Muscle layer of duodenum (tissue), 2 donors: Measurements from ENCODE around the gene SFXN5.

ENCODE experiments used
- H3K27ac ChIP-seq: one replicate; pipeline ENCODE4 v1.7.0; 2013; ENCODE audit warnings: mild to moderate bottlenecking, low read length
- H3K27me3 ChIP-seq: one replicate; pipeline ENCODE4 v1.7.0; 2013; ENCODE audit warnings: low read depth, mild to moderate bottlenecking, control low read depth, low read length
- H3K36me3 ChIP-seq, 2 donors: one replicate each; pipeline ENCODE4 v1.7.0; 2013; ENCODE audit warnings: low read length in 2 of 2, control low read depth in 1 of 2, mild to moderate bottlenecking in 1 of 2; ENCODE audit not compliant: insufficient read depth in 2 of 2, control insufficient read depth in 1 of 2
- H3K4me1 ChIP-seq, 2 donors: one replicate each; pipeline ENCODE4 v1.7.0; 2013; ENCODE audit warnings: low read length in 2 of 2, mild to moderate bottlenecking in 2 of 2, control low read depth in 1 of 2, moderate library complexity in 1 of 2; ENCODE audit not compliant: insufficient read depth in 2 of 2, control insufficient read depth in 1 of 2
- H3K4me3 ChIP-seq, 2 donors: one replicate each; pipeline ENCODE4 v1.7.0; 2013; ENCODE audit warnings: low read length in 2 of 2, low read depth in 1 of 2, mild to moderate bottlenecking in 1 of 2
- H3K9me3 ChIP-seq, 2 donors: one replicate each; pipeline ENCODE4 v1.7.0; 2013; ENCODE audit warnings: low read length in 2 of 2, control low read depth in 1 of 2, mild to moderate bottlenecking in 1 of 2; ENCODE audit not compliant: control insufficient read depth in 1 of 2
- donor health status: healthy.

SFXN5 gene

DNA sequence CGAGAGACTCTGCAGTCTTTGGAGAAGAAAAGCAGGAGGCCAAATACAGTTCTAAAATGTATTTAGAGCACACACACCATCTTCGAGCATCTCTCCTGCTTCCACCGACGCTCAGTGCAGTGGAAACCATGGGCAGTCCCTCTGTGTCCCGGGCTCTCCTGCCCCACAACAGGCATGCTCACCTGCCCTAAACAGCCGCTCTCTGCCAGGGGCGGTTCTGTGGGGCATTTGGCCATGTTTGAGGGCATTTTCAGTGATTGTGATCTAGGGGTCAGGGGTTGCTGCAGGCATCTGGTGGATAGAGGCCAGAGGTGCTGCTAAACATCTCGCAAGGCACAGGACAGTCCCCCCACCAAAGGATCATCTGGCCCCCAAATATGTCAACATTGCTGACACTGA, 98.4 kb downstream of the SFXN5 start:
- Histone ChIP-seq H3K4me3 (no peak overlapping the region), H3K4me1 (no peaks in the 10 kb centered on the region), H3K9me3 (no peaks in the 10 kb centered on the region), H3K36me3 (peaks cover 0 to 3% of the 10 kb centered on the region in 2 donors), H3K27ac (no peak overlapping the region), H3K27me3 (no peaks in the 10 kb centered on the region)

DNA sequence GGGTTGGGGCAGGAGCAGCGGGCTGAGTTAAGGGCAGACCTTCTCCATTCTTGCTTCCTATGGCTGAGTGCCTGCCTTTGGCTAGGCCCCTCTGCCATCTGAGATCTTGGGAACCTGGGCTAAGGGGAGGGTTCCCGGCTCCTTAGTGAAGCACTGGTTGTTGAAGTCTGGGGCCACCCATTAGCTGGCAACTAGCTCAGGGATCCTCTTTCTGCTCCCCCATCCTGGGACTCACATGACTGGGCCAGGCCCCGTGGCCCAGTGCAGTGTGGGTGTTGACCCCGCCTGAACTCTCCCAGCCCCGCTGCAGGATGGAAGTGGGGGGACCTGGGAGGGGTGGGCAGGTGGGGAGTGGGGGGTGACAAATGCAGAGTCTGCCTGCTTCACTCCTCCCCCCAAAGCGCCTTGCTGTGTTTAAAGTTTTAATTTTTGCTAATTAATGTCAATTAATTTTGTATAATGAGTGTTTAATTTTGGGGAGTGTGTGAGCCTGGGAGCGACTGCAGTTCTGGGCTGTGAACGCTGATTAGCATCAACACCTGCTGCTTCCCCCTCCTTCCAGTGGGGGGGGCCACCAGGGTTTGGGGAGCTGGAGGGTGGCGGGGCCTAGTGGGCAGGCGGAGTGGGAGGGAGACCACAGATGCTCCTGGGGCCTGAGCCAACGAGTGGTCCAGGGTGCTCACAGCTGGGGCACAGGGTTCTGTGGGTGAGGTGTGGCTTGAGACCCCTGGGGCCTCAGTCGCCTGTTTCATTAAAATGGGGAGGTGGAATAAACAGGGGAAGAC, 99.0 kb downstream of the SFXN5 start:
- H3K4me3 ChIP-seq, result no peak overlapping the region

DNA sequence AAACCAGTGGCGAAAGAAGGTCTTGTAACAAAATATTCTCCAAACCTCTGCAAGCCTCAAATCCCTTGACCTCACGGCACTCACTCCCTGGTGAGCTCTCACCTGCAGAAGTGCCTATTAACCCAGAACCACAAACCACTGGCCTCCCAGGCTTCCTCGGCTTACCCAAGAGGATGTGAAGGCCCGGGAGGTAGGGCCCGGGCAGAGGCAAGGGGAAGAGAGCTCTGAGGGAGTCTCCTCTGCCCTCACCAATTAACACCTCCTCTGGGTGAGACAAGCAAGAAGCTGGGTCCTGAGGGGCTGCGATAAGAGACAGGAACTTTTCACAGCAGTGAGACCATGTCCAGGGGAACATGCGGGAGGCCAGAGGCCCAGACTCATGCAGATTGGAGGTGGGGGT, 100.5 kb downstream of the SFXN5 start:
- Histone ChIP-seq H3K36me3 (peaks cover 0 to 11% of the 10 kb centered on the region in 2 donors), H3K4me1 (no peaks in the 10 kb centered on the region), H3K4me3 (no peak overlapping the region), H3K27ac (no peak overlapping the region), H3K27me3 (no peaks in the 10 kb centered on the region), H3K9me3 (no peaks in the 10 kb centered on the region)

More for the DNA sequence above, 99.0 kb downstream of the SFXN5 start:
- Histone ChIP-seq H3K36me3 (peaks cover 0 to 4% of the 10 kb centered on the region in 2 donors), H3K27ac (no peak overlapping the region), H3K4me1 (no peaks in the 10 kb centered on the region), H3K9me3 (no peaks in the 10 kb centered on the region), H3K27me3 (no peaks in the 10 kb centered on the region)

DNA sequence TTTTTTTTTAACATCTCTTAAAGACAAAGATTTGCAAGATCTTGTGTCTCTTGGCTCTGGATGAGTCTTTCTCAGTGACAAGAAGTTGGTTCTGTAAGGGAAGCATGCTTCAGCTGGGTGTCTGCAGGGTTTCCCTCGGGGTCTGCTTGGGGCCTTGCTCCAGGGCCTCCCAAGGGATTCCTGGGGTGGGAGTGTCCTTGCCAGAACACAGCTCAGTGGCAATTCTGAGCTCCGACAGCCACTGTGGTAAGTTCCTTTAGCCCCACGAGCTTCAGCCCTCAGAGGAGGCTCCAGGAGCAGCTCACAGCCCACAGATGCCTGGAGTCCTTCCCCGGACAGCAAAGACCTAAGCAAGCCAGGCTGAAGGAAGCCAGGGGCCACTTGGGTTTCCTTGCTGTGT, 101.8 kb downstream of the SFXN5 start:
- H3K36me3 ChIP-seq, result peaks cover 0 to 18% of the 10 kb centered on the region in 2 donors
- H3K27me3 ChIP-seq, result no peaks in the 10 kb centered on the region
- H3K9me3 ChIP-seq, result no peaks in the 10 kb centered on the region
- no peak overlapping the region for H3K4me3 ChIP-seq
- no peak overlapping the region for H3K27ac ChIP-seq
- H3K4me1 ChIP-seq, result no peaks in the 10 kb centered on the region

DNA sequence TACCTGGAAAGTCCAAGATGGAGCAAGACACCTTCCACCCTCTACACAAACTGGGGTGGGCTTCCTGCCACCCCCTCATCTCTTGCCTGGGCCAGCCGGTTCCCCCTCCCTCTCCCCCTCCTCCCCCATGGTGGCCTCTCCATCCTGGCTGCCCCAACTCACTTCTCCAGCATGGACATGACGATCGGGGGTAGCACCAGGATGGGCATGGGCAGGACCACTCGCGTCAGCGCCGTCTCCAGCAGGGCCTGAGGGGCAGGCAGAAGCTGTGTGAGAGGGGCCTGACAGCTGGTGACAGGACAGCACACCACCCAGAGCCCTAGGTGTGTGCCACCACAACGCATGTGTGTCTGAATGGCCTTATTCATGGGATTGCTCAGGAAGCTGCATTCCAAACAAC, 103.2 kb downstream of the SFXN5 start:
- Histone ChIP-seq H3K9me3 (no peaks in the 10 kb centered on the region), H3K36me3 (peaks cover 0 to 18% of the 10 kb centered on the region in 2 donors), H3K4me1 (no peaks in the 10 kb centered on the region), H3K27me3 (no peaks in the 10 kb centered on the region), H3K27ac (no peak overlapping the region), H3K4me3 (no peak overlapping the region)

DNA sequence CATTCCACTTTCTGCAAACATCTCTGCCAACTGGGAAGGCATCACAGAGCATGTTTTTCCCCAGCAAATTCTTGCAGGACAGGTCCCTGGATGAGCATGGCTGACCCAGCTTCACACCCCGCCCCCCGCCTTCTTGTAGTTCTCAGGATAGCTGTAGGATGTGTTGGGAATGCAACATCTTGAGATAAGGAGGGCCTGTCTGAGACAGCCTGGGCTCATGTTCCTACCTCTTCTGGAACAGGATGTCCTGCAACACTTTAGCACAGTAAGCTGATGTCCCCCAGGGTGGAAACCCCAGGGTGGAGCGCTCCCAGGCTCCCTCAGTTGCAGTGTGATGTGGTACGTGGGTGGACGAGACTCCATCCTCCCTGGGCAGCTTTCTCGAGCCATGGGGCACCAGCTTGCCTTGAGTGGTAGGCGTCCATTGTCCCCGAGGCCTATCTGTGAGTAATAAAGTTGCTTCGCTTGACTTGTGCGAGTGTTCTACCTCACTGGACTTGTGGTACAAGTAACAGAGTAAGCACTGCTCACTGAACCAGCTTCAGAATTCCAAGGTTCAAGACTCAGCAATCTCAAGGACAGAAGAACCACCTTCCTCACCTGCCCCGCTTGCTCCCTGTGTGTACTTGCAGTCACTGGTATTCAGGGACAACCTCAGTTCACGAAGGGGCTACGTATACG, 105.6 kb downstream of the SFXN5 start:
- Histone ChIP-seq H3K27ac (no peak overlapping the region), H3K36me3 (peaks cover 0 to 22% of the 10 kb centered on the region in 2 donors), H3K9me3 (no peaks in the 10 kb centered on the region), H3K4me3 (no peak overlapping the region), H3K27me3 (no peaks in the 10 kb centered on the region), H3K4me1 (no peaks in the 10 kb centered on the region)

DNA sequence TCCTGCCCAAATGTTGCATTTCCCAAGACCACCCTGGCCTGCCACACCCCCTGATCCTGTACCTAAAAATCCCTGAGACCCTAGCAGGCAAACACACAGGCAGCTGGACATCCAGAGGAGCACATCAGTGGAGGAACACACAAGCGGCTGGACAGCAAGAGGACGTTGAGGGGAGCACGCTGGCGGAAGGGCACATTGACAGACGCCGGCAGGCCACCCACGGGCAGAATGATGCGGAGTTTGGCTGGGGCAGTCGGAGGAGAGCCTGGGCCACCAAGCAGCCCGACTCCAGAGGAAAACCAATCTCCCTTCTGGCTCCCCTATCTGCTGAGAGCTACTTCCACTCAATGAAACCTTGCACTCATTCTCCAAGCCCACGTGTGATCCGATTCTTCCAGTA, 106.5 kb downstream of the SFXN5 start:
- H3K4me3 ChIP-seq, result no peak overlapping the region
- peaks cover 0 to 22% of the 10 kb centered on the region in 2 donors for H3K36me3 ChIP-seq
- H3K4me1 ChIP-seq, result no peaks in the 10 kb centered on the region
- no peaks in the 10 kb centered on the region for H3K27me3 ChIP-seq
- no peak overlapping the region for H3K27ac ChIP-seq
- H3K9me3 ChIP-seq, result no peaks in the 10 kb centered on the region

DNA sequence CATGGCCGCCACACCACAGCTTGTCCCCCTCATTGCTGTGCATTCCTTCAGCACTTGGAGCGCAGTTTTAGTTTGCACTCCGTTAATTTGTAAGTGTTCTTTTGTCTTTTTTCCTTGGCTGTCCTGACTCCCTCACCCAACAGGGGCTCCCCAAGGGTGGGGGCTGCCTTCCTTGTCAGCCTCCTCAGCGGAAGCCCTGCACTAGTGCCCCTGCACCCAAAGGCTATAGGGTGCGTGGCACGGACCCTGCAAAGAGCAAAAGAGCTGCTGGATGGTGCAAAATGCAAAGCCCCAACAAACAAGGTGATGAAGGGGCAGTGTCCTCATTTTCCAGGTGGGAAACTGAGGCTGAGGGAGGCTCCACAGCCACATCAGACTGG, 107.4 kb downstream of the SFXN5 start:
- Histone ChIP-seq H3K36me3 (peaks cover 0 to 27% of the 10 kb centered on the region in 2 donors), H3K9me3 (no peaks in the 10 kb centered on the region), H3K27ac (no peak overlapping the region), H3K4me3 (no peak overlapping the region), H3K27me3 (no peaks in the 10 kb centered on the region), H3K4me1 (no peaks in the 10 kb centered on the region)

DNA sequence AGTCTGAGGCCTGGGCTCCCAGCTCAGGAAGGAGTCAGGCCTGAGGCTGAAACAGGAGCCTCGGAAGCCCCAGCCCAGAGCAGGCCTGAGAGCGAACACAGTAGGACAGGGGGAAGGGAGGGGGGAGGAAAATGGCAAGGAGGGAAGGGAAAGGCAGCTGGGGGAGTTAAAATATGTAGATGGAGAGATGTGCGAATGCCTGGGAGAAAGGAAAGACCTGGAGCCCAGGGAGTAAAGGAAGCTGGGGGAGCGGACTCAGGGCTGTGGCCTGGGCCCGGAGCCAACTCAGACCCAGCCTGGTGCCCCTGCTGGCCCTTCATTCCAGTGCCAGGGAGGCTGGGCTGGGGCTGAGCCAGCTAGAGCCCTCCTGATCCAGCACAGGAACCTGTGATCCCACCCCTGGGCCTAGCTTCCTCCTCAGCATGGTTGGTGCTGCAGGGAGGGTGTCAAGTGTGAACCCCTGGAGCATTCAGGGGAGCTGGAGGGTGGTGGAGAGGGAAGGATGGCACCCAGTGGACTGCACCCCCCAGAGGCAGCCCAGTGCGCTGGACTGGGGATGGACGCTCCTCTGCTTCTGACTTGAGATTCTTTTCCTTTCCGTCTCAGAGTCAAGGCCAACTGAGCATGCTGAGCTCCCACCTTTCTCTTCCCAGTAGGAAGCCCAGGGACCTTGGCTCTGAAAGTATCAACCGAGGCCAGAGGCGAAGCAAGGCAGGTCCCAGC, 107.9 kb downstream of the SFXN5 start:
- H3K27ac ChIP-seq, result no peak overlapping the region
- H3K27me3 ChIP-seq, result no peaks in the 10 kb centered on the region
- H3K4me3 ChIP-seq, result no peak overlapping the region
- H3K36me3 ChIP-seq, result peaks cover 0 to 27% of the 10 kb centered on the region in 2 donors
- no peaks in the 10 kb centered on the region for H3K4me1 ChIP-seq
- H3K9me3 ChIP-seq, result no peaks in the 10 kb centered on the region

DNA sequence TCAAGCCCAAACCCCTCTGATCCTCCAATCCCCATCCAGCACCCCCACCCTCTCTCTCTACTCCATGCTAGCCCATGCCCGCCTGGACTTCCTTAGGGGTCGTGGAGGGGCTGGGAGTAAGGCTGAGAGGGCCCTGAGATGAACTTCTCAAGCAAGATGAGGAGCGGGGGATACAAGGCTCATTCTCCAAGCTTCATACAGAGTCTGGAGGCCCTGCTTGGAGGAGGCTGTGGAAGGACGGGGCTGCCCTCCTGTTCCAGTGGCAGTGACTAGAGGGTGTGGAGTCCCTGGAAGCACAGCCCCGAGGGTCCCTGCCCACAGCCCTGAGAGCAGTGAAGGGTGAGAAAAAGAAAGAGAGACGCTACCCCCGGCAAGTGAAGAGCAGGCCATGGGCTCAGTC, 108.6 kb downstream of the SFXN5 start:
- no peaks in the 10 kb centered on the region for H3K4me1 ChIP-seq
- peaks cover 0 to 23% of the 10 kb centered on the region in 2 donors for H3K36me3 ChIP-seq
- no peaks in the 10 kb centered on the region for H3K27me3 ChIP-seq
- H3K9me3 ChIP-seq, result no peaks in the 10 kb centered on the region
- no peak overlapping the region for H3K4me3 ChIP-seq
- H3K27ac ChIP-seq, result no peak overlapping the region

DNA sequence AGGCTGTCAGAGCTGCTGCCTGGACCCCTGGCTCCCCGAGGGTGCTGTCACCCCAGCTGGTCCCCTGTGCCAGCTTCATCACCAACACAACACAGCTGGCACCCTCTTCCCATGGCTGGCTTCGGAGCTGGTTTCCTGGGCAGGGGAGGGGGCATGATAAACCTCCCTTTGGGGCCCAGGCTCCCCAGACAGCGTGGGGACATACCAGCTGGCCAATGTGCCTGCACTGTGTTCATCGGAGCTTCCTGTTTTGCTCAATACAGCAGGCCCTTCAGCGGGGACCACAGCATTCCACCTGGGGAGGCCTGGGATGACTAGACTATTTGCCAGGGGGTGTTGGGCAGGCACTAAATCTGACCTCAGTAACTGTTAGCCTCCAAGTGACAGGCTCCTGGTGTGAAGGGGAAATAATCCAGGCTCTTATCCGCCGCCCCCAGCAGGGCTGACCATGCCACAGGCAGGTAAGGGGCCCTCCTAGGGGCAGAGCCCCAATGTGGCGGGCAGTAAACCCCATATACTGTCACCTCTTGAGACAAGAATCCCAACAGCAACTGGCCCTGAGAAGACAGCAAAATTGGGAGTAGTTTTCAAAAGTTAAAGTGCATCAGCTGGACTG, 109.6 kb downstream of the SFXN5 start:
- H3K36me3 ChIP-seq, result peaks cover 0 to 29% of the 10 kb centered on the region in 2 donors
- no peak overlapping the region for H3K27ac ChIP-seq
- no peaks in the 10 kb centered on the region for H3K4me1 ChIP-seq
- H3K9me3 ChIP-seq, result no peaks in the 10 kb centered on the region
- no peaks in the 10 kb centered on the region for H3K27me3 ChIP-seq
- no peak overlapping the region for H3K4me3 ChIP-seq
